CD4-positive, alpha-beta T cell treated with Interleukin-15 for 4 hours (primary cell): ENCODE data around the gene ARHGAP35.

ENCODE experiments used
- DNase-seq: peaks from one replicate; pipeline ENCODE4 v3.0.0-alpha.2; 2020; ENCODE audit warnings: low spot score

Gene ARHGAP35

DNA sequence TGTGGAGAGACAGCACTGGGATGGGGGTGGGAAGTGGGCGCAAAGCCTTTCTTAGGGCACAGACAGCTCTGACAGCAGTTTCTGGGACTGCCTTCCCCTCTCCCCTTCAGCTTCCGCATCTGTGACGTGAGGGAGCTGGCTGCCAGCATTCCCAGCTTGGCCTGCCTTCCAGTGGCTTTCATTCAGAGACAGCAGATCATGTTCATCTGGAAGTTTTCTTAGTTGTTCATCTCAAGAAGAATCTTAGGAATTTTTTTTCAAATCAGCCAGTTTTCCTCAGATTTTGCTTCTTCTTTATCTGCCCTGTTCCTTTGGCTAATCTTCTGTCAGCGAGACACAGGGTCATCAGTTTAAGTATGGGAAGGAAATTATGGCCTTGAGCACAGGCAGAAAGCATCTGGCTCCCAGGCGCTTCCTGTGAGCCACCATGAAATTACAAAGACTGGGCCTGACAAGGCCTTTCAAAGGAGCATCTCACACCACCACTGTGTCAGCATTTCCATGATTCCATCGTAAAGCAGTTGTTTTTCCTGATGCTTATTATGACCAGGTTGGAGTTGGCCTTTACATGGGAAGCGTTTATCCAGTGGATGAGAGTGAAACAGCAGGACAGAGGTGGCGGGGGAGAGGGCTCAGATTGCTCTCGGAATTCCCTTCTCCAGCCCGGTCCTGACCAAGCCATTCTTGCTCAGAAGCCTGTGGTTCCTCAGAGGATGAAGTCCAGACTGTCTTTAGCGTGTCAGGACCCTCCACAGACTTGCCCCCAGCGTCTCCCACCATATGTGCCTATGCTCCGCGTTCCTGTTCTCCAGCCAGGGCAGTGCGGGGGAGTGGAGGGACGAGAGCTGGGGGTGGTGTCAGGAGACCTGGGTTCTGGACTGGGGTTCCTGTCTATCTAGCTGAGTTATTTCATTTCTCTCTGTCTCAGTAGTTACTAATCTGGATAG lies 43.6 kb downstream of the ARHGAP35 start:
- DNase-seq: no peak

DNA sequence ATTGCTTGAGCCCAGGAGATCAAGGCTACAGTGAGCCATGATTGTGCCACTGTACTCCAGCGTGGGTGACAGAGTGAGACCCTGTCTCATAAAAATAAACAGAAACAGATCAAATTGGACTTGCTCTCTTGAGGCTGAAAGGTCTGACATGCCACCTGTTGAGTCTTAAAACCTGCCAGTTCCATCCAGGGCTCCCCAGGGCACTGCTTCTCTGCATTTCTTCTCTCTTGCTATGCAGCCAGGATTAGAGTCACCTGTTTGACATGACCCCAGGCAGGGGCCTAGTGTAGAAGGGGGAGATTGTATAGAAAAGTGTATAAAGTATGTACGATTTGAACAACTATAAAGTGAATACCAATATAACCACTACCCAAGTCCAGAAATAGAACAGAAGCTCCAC lies 45.4 kb downstream of the ARHGAP35 start:
- no peak for DNase-seq

DNA sequence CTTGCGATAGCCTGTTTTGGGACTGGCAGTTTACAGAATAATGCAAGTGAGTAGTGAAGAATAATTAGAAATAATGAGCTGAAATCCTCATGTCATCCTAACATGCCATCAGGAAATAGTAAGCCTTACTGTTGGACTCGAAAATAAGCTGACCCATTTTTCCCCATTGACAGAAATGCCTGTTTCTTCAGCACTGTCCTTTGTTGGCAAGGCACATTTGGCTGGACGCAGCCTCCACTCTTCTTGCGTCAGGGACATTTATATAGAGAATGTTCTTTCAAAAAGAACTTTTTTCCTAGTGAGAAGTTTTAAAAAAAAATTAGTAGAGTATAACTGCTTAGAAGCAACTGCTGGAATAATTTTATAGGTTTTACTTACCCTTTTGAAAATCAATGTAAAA lies 47.1 kb downstream of the ARHGAP35 start:
- no peak for DNase-seq

DNA sequence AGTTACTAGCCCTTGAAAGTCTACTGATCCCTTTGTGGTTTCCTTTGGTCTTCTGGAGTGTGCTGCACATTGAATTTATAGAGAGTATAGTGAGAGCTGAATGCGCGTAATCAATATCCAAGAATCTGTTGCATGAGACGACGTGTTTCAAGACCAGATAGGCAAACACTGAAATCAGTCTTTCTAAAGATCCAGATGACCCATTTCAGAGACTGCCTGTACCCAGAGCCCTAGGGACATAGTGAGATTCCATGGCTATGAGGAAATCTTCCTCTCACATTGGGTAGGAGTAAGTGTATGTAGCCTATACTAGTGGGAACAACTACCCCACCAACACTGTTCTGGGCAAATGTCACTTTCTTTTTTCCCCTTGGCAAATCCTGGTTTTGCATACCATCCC lies 48.6 kb downstream of the ARHGAP35 start:
- DNase-seq: no peak
